ENCODE data around the gene TAMALIN.
A peak's percentile ranks its signal among the peaks of the same experiment; 100 is the strongest.

The TAMALIN gene

GRCh38 chr12:51980809-51981127, 26.0 kb upstream of the TAMALIN start:
- DNase-seq (ENCODE audit: low read depth in 2 of 2, low spot score in 1 of 2): no peak

- DNase-seq (ENCODE audit: low read depth in 2 of 2, low spot score in 1 of 2): no peak
Measured at GRCh38 chr12:51984657-51985056, 22.1 kb upstream of the TAMALIN start.

- no peak for DNase-seq (ENCODE audit: low read depth in 2 of 2, low spot score in 1 of 2)
Measured at GRCh38 chr12:51985154-51985835, 21.5 kb upstream of the TAMALIN start.

GRCh38 chr12:51986834-51987233, 19.9 kb upstream of the TAMALIN start:
- no peak for DNase-seq (ENCODE audit: low read depth in 2 of 2, low spot score in 1 of 2)

- DNase-seq (ENCODE audit: low read depth in 2 of 2, low spot score in 1 of 2): no peak
Measured at GRCh38 chr12:51992246-51992645, 14.5 kb upstream of the TAMALIN start.

GRCh38 chr12:51994539-51994820, 12.3 kb upstream of the TAMALIN start:
- no peak for DNase-seq (ENCODE audit: low read depth in 2 of 2, low spot score in 1 of 2)

GRCh38 chr12:51994959-51995358, 11.8 kb upstream of the TAMALIN start:
- no peak for DNase-seq (ENCODE audit: low read depth in 2 of 2, low spot score in 1 of 2)

- DNase-seq (ENCODE audit: low read depth in 2 of 2, low spot score in 1 of 2): no peak
Measured at GRCh38 chr12:51997136-51997535, 9.6 kb upstream of the TAMALIN start.

GRCh38 chr12:52003016-52003550, 3.7 kb upstream of the TAMALIN start:
- DNase-seq (ENCODE audit: low read depth in 2 of 2, low spot score in 1 of 2): no peak

GRCh38 chr12:52003591-52003990, 3.2 kb upstream of the TAMALIN start:
- no peak for DNase-seq (ENCODE audit: low read depth in 2 of 2, low spot score in 1 of 2)

GRCh38 chr12:52004042-52004648, 2.6 kb upstream of the TAMALIN start:
- no peak for DNase-seq (ENCODE audit: low read depth in 2 of 2, low spot score in 1 of 2)

GRCh38 chr12:52005218-52005902, 1.4 kb upstream of the TAMALIN start:
- DNase-seq (ENCODE audit: low read depth in 2 of 2, low spot score in 1 of 2): no peak

GRCh38 chr12:52005903-52006703, 643 bp upstream of the TAMALIN start:
- no peak for DNase-seq (ENCODE audit: low read depth in 2 of 2, low spot score in 1 of 2)

GRCh38 chr12:52007158-52007921, 594 bp downstream of the TAMALIN start:
- peak in 1 of 2 donors; percentile 36 for DNase-seq (ENCODE audit: low read depth in 2 of 2, low spot score in 1 of 2)

GRCh38 chr12:52007982-52008510, 1.3 kb downstream of the TAMALIN start:
- DNase-seq (ENCODE audit: low read depth in 2 of 2, low spot score in 1 of 2): no peak

GRCh38 chr12:52009081-52009751, 2.5 kb downstream of the TAMALIN start:
- no peak for DNase-seq (ENCODE audit: low read depth in 2 of 2, low spot score in 1 of 2)

- no peak for DNase-seq (ENCODE audit: low read depth in 2 of 2, low spot score in 1 of 2)
Measured at GRCh38 chr12:52010152-52010622, 3.4 kb downstream of the TAMALIN start.

- DNase-seq (ENCODE audit: low read depth in 2 of 2, low spot score in 1 of 2): no peak
Measured at GRCh38 chr12:52010692-52011601, 4.2 kb downstream of the TAMALIN start.

GRCh38 chr12:52011602-52012214, 5.0 kb downstream of the TAMALIN start:
- DNase-seq (ENCODE audit: low read depth in 2 of 2, low spot score in 1 of 2): no peak
